ENCODE data around the gene MADD.
A peak's percentile ranks its signal among the peaks of the same experiment; 100 is the strongest.

Gene MADD

DNA sequence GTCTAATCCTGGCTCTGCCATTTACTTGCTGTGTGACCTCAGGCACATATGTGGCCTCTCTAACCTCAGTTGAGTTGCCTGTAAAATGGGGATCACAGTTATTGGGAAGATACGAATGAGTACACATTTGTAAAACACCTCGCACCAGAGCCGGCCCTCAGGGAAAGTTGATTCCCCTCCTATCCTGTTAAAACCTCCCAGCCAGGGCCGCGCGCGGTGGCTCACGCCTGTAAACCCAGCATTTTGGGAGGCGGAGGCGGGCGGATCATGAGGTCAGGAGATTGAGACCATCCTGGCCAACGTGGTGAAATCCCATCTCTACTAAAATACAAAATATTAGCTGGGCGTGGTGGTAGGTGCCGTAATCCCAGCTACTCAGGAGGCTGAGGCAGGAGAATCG is 90.4 kb downstream of the MADD start:
- no peak for DNase-seq

DNA sequence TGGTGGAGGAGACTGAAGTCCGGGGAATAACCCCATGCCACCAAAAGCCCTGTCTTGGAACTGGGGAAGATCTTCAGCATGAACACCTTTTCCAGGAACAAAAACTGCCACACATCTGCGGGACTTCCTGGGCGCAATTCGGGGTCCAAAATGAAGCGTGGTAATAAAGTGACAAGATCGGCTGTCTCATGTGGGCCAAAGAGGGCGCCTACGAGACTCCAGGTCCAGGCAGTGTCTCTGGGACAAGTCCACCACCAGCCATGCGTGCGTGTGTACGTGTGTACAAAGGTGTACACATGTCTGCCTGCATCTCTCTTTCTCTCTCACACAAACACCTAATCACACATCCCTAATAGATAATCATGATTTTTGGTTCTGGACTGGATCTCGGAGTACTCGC is 91.5 kb downstream of the MADD start:
- no peak for DNase-seq

DNA sequence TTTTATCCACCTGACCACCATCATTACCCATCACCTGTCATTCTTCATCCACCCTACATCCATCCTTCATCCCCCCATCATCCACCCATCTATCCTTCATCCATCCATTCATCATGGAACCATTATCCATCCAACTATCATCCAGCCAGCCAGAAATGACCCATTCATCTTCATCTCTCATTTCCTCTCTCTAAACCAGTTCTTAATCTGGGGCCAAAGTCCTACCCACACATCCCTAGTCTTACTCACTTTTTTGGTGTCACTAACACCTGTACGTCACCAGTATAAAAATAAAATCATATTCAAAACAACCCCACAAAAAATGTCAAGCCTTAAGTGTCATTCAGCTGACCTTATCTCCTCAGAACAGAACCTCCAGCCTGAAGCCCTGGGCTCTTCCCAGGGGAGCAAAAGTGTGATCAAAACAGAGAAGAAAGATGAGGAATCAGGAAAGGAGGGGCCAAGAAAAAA is 96.1 kb downstream of the MADD start:
- DNase-seq, result no peak

DNA sequence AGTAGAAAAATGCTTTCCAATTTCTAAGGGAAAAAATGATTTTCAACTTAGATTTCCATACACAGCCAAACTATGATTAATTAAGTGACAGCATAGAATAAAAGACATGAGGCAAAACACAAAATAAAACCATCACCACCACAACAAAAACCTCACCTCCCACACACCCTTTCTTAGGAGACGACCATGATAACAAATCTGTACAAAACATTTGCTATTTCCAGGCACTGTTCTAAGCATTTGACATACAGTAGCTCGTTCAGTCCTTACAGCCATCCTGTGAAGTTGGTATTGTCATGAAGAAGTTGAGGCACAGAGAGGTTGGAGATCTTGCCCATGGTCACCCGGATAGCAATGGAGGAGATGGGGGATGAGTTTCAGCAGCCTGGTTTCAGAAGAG is 99.7 kb downstream of the MADD start:
- DNase-seq, result no peak

DNA sequence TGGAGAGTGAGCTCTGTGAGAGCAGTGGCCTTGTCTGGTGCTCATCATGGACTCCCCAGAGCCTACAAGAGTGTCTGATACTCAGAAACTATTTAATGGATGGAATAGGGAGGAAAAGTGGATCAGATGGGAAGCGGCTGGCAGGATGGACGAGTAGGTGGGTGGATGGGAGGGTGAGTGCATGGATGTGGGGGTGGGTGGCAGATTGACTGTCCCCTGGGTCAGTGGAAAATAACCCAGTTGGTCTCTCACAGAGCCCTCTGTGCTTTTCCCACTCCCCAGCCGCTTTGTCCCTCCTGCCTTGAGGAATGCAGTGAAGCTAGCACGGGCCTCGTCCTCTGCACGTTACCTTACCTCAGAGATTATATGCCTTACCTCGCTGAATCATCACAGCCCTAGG is 102.5 kb downstream of the MADD start:
- DNase-seq, result no peak

DNA sequence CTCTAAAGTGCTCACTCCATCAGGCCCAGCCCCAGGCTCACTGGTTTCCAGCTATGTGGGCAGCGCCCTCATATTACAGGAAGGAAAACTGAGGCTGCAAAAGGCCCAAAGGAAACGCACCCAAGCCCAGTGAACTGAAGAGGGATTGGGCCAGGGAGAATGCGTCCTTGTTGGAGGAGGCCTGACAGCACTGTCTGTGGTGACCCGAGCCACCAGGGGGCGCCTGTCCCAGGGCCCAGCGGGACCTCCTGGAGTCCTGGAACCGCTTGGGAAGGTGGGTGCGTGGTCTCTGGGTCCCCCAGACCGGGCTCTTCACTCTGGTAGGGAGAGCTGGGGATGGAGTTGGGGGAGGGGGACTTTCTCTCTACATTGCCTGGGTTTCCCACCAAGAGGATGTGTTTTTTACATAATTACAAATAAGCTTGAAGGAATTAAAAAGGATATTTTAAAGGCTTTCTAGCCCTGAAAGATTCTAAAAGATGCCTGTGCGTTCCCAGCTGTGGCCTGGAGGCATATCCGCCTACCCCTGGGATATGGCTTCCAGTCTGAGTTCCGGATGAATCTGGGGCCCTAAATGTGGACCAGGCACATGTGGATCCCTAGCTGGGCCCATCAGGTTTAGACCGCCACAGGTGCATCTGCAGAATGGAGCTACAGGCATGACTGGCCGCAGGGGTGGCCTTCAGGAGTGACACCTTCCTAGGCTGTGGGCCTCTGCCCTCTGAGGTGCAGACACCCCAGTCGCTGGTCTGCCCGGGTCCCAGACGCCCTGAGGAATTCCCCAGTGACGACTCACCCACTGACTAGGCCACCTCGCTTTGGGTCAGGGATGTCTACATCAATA is 104.2 kb downstream of the MADD start:
- peak; percentile 64 for DNase-seq

DNA sequence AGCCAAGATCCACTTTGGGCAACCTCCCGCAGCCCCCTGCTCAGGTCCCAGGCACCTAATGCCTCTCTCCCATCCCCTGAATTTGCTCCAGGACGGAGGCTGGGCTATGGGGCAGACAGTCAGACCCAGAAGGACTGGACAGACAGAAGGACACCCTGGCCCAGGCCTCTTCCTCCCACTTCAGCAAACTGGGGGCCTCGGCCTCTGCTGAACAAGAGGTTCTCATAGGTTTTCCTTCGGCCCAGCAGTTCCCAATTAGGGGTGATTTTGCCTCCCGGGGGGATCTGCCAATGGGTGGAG is 104.7 kb downstream of the MADD start:
- no peak for DNase-seq

DNA sequence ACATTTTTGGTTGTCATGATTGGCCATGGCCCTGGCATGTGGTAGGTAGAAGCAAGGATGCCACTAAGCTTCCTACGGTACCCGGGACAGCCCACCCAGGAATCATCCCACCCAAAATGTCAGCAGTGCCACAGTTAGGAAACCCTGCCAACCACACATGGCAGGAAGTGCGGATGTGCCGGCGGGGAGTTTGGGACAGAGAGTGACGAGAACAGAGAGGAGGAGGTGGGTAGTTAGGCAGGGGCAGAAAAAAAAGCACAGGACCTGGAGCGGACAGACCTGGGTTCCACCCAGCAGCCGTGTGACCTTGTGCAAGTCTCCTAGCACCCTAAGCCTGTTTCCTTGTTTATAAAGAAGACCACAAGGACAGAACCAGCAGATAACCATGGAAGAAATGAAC is 105.1 kb downstream of the MADD start:
- DNase-seq, result no peak

DNA sequence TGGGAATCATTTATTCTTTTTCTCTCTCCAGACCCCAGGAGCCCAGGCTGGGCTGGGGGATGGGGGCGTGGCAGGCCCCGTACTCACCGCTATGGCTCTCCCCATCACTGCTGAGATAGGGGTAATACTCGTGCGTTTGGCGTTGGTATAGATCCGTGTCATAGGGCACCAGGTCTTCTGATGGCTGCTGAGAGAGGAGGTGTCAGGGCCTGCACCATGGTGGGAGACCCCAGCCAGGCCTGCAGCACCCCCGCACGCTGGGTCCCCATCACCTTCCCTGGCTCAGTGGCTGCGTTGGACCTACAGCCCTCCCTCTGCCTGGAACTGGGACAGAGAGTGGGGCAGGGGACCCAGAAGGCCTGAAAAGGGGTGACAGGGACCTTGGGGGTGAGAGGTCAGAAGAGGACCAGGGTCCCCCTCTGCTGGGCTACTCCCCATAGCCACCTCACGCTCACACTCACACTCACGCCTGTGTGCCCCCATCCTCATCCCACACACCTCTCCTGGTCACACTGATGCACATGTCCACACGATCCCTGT is 105.7 kb downstream of the MADD start:
- DNase-seq, result no peak

DNA sequence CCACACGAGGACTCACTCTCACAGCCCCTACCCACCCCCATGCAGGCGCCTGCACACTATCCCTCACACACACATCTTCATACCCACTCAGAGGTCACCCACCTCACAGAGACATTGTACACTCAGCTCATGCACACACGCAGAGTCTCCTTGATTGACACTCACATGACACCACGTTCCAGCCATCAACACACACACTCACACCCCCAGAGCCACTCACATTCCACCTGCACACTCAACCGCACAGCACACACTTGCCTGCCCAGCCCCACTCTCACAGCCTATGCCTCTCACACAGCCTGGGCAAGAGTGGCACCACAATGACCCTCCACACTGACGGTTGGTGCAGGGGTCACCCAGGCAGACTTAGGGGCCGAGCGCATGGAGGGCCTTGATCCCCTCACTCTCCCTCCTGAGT is 106.2 kb downstream of the MADD start:
- no peak for DNase-seq

DNA sequence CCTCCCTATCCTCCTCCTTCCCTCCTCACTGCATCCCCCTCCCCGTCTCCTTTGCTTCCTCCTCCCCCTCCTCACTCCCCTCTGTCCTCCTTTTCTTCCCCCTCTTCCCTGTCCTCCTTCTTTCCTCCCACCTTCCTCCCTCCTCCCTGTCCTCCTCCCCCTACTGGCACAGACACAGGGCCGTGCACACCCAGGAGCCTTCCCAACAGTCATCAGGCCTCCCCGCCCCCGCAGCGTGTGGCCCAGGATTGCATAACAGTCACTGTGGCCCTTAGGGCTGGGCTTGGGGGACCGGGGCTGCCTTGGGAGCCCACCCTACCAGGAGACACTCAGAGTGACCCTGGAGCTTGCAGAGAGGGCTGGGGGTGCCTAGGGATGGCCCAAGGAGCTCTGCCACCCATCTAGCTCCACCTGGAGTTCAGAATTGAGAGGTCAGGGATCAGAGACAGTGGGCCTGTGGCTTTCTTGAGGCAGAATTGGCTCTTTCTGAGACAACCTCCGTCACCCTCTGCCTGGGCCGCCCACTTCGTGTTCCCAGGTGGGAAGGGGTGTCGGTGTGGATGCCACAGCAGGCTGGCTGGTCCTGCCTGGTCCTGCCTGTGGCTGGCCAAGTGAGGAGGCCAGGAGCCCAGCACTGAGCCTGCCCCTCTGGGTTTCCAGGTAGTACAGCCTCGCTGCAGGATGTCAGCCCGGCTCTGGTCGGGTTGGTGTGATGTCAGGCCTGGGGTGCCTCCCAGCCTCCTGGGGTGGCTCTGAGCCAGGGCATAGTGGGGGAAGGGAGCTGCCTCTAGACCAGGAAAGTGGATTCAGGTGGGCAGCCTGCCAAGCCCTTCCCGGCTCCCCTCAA is 106.8 kb downstream of the MADD start:
- DNase-seq, result no peak

DNA sequence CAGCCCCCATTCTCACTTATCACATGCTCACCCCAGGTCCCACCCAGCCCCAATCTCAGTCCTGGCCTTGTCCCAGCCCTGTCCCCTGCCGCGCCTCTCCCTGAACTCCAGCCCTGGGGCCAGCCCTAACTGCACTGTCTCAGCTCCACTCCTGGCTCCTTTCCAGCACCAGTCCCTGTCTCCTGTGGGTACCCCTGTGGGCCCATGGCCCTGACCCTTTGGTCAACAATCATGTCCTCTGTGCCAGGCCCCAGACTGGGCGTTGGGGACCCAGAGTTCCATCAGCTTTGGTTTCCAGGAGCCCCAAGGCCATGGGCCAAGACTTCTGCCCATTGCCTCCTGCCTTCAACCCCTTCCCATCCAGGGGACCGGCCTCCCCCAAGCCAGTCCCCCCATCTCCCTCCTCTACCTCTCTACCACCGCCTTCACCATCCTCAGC is 107.7 kb downstream of the MADD start:
- DNase-seq, result no peak

DNA sequence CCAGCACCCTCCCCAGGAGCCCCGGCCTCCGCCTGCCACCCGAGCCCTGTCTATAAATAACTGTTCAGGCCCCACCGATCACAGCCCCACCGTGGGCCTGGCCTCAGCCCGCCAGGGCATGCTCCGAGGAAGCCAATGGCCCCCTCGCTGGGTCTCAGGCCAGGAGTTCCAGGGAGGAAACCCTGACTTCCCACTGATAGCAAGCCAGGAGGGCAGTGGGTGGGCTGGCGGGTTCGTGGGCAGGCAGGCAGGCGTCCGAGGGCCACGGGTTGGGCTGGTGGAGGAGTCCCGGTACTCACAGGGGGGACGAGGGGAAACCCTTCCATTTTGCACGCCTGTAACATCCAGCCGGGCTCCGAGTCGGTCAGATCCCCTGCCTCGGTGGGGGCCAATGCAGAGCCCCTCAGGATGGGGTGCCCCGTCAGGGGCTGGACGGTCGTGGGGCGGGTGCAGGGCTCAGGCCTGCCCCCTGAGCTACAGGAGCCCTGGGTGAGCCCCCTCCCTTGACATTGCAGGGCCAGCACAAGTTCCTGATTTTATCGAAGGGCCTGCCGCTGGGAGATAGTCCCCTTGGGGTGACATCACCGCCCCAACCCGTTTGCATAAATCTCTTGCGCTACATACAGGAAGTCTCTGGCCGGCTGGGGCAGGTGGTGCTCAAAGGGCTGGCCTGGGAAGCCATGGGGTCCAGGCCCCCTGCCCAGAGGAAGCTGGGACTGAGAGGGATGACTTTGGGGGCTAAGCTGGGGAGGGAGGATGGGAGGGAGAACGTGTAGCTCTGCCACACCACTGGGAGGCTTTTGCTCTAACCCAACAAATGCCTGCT is 108.3 kb downstream of the MADD start, which contains the start of gene SPI1:
Gene SPI1 (minus strand): TSS at position 538 of the 826 bp plus-strand sequence. CDS start 194 bp downstream, at position 344.
- DNase-seq, result no peak

DNA sequence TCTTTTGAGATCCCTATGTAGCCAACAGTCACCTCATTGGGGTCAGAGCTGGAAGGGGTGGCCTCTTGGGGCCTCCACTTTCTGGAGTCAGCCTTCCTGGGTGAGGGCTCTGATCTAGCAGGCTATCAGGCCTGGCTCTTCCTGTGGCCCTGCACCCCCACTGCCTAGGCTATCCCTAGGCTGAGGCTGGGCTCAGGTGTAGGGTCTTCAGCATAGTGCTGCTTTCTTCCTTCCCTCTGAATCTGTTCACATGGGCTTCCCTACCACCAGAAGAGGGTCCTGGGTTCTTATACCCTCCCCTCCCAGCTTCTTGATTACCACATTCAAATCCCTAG is 108.9 kb downstream of the MADD start:
- no peak for DNase-seq

DNA sequence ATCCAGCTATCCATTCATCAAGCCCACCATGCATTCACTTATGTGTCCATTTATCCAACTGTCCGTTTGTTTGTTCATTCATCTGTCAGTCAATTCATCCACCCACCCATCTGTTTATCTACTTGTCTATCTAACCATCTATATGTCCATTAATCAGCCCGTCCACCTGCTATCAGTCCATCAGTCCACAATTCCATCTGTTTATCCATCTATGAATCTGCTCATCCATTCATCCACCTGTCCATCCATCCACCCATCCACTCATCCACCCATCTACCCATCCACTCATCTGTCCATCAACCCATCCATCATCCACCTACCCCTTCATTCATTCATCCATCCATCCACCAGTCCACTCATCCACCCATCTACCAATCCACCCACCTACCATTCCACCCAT is 109.4 kb downstream of the MADD start:
- DNase-seq, result no peak

All from fibroblast of skin of right biceps (primary cell).